Endometrial microvascular endothelial cells (primary cell): ENCODE data around the gene CHID1. TPM values are rescaled to one million over a fixed set of nuclear protein-coding genes. Genes with fewer than 3 reads are reported as not detected.

Experiments used
- in situ Hi-C: cut with HindIII; loops from 2 replicates; pipeline ENCODE4 v1.10.0; 2017; ENCODE audit warnings: low sequenced_read_pairs, low pct_unique_long_range_greater_than_20kb; ENCODE audit errors: inconsistent ontology term
- total RNA-seq: library from RNA; depleted of rRNA; stranded (reverse); fragments of >200 nt; gene quantifications from one replicate; pipeline ENCODE4 v1.2.3, GENCODE V29; 2015; ENCODE audit errors: inconsistent ontology term

The CHID1 gene
- 156 TPM for total RNA-seq

DNA sequence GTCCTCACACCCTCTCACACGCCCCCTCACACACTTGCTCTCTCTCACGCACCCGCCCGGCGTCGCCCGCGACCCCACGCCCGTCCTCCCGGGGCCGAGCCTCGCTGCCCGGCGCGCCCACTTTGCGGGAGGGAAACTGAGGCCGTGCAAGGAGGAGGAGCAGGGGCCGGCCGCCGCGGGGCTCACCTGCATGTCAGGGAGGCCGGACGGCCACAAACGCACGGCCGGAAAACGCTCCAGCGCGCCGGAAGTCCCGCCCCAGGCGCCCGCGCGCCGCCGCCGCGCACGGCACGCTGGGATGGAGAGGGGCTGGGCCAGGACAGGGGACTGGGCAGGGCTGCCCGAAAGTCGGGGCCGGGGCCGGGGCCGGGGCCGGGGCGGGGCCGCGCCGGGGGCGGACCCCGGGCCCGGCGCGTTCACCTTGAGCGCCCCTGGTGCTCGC lies at the start of gene CHID1:
TSS of gene CHID1 (minus strand) at position 222 of the 442 bp plus-strand sequence. CDS start 5,994 bp downstream, outside the sequence.
- in situ Hi-C loops, result loop anchor here (25.0 kb wide), 1 partner anchor 152 kb away; the partner anchor contains the start of gene MUC2

DNA sequence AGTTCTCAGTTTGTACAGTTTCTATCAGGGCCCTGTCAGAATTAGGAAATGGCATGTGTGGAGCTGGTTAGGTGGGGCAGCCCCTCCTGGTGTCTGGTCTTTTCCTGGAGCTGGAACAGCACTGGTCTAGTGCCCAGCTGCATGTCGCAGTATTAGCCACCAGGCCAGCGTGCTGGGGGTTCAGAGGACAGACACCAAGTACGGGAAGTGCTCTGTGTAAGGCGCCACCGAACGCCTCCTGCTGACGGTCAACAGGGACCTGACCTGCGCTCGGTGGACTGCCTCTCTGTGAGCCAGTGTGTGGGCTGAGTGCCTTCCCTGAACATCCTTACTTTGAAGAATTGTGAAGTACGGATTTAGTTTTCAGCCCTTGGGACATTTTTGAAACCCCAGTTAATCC lies 49.0 kb upstream of the CHID1 start:
- in situ Hi-C loops, result no loop called here

GRCh38 chr11:959027-959426 lies 48.4 kb upstream of the CHID1 start:
- in situ Hi-C loops, result no loop called here

DNA sequence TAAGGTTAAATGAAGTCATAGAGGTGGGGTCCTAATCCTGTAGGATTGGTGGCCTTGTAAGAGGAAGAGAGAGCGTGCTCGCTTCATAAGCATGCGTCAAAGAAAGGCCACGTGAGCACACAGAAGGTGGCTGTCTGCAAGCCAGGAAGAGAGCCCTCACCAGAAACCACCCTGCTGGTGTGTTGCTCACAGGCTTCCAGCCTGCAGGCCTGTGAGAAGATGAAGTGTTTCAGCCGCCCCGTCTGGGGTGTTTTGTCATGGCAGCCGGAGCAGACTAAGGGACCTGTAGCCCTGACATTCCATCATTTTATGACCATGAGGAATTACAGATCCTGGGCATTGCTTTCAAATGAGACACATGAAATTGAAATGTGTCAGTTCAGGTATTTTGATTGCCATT lies 47.5 kb upstream of the CHID1 start:
- in situ Hi-C loops, result no loop called here

- in situ Hi-C loops, result no loop called here
Observed at GRCh38 chr11:957212-957920, 46.8 kb upstream of the CHID1 start.

DNA sequence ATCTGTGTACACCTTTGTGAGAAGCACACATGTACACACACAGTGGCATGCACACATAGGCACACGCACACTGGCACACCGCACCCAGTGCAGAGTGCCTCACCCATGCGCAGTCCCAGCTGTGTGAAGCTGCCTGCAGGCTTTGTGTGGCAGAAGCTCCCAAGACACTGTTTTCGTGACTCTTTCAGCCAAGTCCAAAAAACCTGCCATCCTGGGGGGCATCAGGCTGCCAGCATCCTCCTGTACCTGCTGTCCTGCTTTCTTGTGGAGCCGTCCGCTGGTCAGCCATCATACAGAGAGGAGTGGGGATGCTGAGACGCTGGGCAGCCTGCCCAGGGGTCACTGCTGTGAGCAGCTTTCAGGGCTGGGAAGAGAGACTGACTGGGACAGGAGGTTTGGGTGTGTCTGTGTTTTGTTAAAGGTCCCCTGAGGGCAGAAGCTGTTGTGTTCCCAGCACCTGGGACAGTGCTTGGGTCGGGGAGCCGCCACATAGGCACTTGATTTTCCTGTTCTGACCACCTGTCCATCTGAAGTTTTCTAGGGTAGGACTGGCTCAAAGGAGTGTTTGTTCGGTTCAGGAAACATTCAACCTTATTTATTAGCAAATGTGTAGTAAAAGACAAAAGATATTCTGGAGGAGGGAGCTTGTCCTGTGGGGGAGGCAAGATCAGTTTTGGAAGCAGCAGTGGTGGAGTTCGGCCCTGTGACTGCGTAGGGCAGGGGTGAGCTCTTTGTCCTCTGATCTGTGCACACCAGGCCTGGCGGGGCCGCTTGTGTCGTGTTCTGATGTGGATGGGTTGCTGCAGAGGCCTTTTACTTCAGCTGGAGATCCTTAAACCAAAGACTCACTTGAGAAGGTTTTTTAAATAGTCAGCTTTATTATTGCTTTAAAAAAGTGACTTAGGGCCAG lies 44.8 kb upstream of the CHID1 start:
- in situ Hi-C loops, result no loop called here

- in situ Hi-C loops, result no loop called here
Observed at GRCh38 chr11:954392-955153, 44.0 kb upstream of the CHID1 start.

DNA sequence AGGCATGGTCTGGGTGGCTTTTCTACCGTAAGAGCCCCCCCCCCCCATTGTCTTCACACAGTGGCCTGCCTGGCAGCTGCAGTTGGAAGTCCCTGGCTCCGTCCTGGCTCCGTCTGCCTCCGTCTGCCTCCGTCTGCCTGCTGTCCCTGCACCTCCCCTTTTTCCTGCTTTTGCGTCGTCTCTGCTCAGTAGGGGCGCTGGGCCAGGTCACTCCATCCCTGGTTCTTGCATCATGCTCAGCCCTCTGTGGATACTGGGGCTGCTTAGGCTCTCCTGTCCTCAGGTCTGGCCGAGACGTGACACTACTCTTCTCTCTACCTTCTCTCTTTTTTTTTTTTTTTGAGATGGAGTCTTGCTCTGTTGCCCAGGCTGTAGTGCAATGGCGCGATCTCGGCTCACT lies 42.9 kb upstream of the CHID1 start:
- in situ Hi-C loops, result no loop called here

GRCh38 chr11:952406-953385 lies 42.1 kb upstream of the CHID1 start:
- in situ Hi-C loops, result no loop called here

- in situ Hi-C loops, result no loop called here
Observed at GRCh38 chr11:951507-951906, 40.9 kb upstream of the CHID1 start.

GRCh38 chr11:947744-948143 lies 37.1 kb upstream of the CHID1 start:
- in situ Hi-C loops, result no loop called here

GRCh38 chr11:945986-946385 lies 35.4 kb upstream of the CHID1 start:
- in situ Hi-C loops, result no loop called here

DNA sequence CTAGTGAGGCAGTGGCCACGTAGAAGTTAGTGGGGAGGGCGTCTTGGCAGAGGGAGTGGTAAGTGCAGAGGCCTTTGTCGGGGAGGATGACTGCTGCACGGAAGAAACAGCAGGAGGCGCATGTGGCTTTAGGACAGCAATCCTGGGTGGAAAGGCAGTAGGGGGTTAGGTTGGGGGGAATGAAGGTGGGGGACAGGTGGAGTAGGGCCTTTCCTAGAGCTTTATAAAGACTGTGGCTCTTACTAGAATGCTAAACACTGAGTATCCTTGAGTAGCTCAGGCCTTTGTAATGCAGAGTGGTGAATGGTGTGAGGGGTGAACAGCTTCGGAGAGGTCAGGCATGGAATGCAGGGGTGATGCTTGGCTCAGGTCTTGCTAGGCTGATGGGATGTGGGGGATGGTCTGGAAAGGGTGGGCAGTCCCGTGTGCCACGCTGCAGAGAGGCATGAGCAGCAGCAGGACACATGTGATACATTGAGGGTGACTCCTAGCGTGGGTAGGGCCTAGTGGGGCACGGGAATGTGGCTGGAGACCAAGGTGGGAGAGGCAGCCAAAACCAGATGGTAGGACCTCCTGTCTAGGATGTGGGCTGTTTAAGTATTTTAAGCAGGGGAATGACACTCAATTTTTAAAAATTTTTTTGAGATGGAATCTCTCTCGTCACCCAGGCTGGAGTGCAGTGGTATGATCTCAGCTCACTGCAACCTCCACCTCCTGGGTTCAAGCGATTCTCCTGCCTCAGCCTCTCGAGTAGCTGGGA lies 34.3 kb upstream of the CHID1 start:
- in situ Hi-C loops, result no loop called here

DNA sequence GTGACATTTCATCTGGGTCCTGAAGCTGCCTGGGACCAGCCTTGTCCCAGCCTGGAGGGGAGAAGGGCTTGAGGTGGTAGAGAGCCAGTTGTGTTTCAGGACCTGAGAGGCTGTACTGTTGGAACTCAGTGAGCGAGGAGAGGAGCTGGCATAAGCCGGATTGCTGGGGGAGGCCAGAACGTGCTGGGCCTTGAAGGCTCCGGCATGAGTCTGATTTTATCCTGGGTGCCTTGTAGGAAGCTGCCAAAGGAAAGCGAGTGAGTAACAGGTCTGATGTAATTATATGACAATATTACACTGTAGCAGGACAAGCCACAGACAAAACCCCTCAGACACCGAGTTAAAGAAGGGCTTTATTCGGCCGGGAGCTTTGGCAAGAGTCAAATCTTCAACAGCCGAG lies 32.2 kb upstream of the CHID1 start:
- in situ Hi-C loops, result no loop called here

GRCh38 chr11:940496-941135 lies 30.0 kb upstream of the CHID1 start:
- in situ Hi-C loops, result no loop called here

- in situ Hi-C loops, result no loop called here
Observed at GRCh38 chr11:937841-938261, 27.2 kb upstream of the CHID1 start.

DNA sequence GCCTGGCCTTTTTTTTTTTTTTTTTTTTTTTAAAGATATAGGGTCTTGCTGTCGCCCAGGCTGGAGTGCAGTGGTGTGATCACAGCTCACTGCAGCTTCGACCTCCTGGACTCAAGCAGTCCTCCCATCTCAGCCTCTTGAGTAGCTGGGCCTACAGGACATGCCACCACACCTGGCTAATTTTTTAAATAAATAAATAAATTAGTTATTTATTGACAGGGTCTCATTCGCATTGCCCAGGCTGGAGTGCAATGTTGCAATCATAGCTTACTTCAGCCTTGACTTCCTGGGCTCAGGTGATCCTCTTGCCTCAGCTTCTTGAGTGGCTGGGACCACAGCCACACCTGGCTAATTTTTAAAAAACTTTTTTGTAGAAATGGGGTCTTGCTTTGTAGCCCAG lies 25.6 kb upstream of the CHID1 start:
- in situ Hi-C loops, result no loop called here
